Activated effector memory CD4-positive, alpha-beta T cell treated with Interleukin-2 at 50 U/mL for 16 hours (primary cell): Measurements from ENCODE around the gene TNFAIP3.
"Not testable (repeated sequence)": the region's sequence is repeated elsewhere in the genome, so short reads cannot be mapped to it uniquely, and the experiment has no call there.

ENCODE experiments used
- DNase-seq: peaks from one replicate; pipeline ENCODE4 v3.0.0-alpha.2; 2020

The TNFAIP3 gene

GRCh38 chr6:137866914-137867684 is at the start of gene TNFAIP3:
Gene TNFAIP3 (plus strand): TSS chr6:137867259. CDS start chr6:137871228, 3,969 bp downstream.
- peak; percentile 91 for DNase-seq

- DNase-seq, result no peak
Measured at GRCh38 chr6:137818440-137818839, 48.6 kb upstream of the TNFAIP3 start.

GRCh38 chr6:137819740-137820139 is 47.3 kb upstream of the TNFAIP3 start:
- no peak for DNase-seq

- no peak for DNase-seq
Measured at GRCh38 chr6:137820425-137820824, 46.6 kb upstream of the TNFAIP3 start.

DNA sequence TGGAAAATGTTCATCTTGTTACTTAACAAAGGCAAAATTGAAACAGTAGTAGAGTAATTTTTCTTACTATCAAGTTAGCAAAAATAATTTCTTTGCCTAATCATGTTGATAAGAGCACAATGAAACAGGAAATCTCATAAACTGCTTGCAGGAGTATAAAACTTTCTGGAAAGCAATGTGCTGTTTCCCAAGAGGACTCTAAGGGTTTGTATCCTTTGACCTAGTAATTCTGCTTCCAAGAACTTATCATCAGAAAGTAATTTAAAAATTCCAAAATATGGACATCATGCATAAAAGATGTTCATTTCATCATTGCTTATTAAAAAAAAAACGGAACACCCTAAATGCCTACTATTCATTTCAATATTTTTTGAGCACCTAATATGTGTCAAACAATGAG is 46.1 kb upstream of the TNFAIP3 start:
- DNase-seq, result no peak

- DNase-seq, result no peak
Measured at GRCh38 chr6:137821491-137821890, 45.6 kb upstream of the TNFAIP3 start.

GRCh38 chr6:137823826-137824555 is 43.1 kb upstream of the TNFAIP3 start:
- DNase-seq, result peak; percentile 61

- DNase-seq, result no peak
Measured at GRCh38 chr6:137824556-137824879, 42.5 kb upstream of the TNFAIP3 start.

- no peak for DNase-seq
Measured at GRCh38 chr6:137824896-137825295, 42.2 kb upstream of the TNFAIP3 start.

GRCh38 chr6:137827411-137827940 is 39.6 kb upstream of the TNFAIP3 start:
- DNase-seq, result no peak

DNA sequence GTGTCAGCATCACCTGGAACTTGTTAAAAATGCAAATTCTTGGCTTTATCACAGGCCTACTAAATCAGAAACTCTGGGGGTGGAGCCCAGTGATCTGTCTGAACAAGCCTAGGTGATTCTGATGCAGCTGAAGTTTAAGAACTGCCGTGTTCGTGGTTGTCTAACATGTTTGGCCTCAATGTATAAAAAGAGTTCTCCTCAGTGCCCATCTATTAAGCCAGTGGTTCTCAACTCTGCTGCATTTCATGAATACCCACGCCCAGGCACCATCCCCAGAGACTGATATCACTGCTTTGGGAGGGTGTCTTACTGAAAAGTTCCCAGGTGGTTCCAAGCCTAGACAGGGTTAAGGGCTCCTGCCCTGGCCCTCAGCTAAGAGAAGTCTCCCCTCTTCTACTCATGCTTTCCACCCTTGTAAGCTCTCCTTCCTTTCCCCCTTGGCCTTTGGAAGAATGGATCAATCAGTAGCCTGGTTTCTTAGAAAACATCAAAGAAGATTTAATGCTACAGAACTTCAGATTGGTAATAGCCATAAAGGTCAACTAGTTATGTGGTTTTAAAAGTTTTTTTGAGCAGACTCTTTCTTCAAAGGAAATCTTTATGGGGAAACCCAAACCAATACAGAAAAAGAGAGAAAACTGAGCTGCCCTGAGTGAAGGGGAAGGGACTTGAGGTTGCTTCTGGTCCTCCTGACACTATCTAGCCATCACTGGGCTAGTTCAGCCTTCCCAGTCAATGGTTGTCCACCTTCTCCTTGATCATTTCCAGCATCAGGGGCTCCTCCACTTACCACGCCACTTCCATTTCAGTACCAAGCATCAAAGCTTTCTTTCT is 38.9 kb upstream of the TNFAIP3 start:
- no peak for DNase-seq

DNA sequence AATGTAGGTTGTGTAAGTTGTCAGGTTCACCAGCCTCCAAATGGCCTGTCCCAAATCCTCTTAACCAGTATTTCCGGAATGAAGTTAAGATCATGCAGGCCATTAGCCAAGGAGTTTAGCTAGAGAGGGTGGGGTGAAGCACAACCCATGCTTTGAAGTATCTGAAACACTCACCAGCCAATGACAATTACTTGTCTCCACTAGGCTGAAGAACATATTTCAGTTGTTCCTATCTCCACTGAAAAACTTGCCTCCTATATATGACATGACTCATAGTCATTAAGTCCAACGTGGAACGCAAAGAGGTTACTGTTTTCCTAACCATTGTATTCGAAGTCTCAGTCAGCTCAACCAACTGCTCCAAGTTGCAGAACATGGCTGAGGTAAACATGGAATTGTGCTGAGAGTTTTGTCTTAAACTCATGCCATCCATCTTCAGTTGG is 37.4 kb upstream of the TNFAIP3 start:
- no peak for DNase-seq

DNA sequence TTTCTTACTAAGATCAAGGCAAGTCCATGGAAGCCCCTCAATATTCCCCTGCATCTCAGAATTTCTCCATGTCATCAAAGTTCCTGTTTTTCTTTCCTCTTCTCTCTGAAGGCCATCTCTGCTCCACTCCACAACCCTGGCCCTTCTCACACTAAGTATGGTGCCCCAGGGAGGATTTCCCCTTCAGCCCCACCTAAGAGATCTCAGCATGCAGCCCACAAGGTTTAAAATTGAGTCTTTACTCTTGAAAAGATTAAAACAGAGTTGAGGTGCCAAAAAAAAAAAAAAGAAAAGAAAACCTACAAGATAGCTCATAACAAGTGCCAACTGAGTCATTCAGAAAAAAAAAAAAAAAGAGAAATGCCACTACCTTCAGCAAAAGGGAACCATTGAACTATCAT is 36.5 kb upstream of the TNFAIP3 start:
- DNase-seq, result no peak

GRCh38 chr6:137832110-137832509 is 34.9 kb upstream of the TNFAIP3 start:
- DNase-seq, result no peak

DNA sequence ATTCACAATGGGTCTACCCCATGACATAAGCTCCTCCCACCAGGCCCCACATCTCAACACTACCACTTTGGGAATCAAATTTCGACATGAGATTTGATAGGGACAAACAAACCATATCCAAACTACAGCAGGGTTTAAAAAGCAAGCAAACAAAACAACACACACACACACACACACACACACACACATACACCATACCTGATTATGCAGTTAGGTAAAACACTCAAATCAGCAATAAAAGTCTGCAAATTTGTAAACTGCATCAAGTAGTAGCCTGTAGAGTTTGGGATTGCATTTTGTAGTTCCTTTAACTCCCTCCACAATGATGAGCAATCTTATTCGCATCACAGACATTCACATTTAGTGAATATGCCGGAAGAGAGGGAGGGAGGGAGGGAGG is 32.6 kb upstream of the TNFAIP3 start:
- no peak for DNase-seq

- DNase-seq, result no peak
Measured at GRCh38 chr6:137836788-137837187, 30.3 kb upstream of the TNFAIP3 start.

DNA sequence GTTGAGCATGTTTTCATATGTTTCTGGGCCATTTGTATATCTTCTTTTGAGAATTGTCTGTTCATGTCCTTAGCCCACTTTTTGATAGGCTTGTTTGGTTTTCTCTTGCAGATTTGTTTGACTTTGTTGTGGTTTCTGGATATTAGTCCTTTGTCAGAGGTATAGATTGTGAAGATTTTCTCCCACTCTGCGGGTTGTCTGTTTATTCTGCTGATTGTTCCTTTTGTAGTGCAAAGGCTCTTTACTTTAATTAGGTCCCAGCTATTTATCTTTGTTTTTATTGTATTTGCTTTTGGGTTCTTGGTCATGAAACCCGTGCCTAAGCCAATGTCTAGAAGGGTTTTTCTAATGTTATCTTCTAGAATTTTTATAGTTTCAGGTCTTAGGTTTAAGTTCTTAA is 29.0 kb upstream of the TNFAIP3 start:
- not testable (repeated sequence) for DNase-seq

DNA sequence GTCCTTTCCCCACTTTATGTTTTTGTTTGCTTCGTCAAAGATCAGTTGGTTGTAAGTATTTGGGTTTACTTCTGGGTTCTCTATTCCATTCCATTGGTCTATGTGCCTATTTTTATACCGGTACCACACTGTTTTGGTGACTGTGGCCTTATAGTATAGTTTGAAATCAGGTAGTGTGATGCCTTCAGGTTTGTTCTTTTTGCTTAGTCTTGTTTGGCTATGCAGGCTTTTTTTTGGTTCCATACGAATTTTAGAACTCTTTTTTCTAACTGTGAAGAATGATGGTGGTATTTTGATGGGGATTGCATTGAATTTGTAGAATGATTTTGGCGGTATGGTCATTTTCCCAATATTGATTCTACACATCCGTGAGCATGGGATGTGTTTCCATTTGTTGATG is 28.5 kb upstream of the TNFAIP3 start:
- DNase-seq, result not testable (repeated sequence)

DNA sequence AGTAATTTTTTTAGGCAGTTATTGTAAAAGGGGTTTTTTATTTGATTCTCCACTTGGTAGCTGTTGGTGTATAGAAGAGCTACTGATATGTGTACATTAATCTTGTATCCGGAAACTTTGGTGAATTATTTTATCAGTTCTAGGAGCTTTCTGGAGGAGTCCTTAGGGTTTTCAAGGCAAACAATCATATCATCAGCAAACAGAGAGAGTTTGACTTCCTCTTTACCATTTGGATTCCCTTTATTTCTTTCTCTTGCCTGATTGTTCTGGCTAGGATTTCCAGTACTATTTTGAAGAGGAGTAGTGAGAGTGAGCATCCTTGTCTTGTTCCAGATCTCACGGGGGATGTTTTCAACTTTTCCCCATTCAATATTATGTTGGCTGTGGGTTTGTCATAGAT is 28.0 kb upstream of the TNFAIP3 start:
- DNase-seq, result no peak

DNA sequence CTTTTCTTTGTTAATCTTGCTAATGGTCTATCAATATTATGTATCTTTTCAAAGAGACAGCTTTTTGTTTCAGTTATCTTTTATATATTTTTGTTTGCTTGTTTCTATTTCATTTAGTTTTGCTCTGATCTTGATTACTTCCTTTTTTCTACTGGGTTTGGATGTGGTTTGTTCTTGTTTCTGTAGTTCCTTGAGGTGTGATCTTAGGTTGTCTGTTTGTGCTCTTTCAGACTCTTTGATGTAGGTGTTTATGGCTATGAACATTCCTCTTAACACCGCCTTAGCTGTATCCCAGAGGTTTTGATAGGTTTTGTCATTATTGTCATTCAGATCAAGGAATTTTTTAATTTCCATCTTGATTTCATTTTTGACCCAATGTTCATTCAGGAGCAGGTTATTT is 26.8 kb upstream of the TNFAIP3 start:
- DNase-seq, result no peak

GRCh38 chr6:137843211-137843610 is 23.8 kb upstream of the TNFAIP3 start:
- no peak for DNase-seq

DNA sequence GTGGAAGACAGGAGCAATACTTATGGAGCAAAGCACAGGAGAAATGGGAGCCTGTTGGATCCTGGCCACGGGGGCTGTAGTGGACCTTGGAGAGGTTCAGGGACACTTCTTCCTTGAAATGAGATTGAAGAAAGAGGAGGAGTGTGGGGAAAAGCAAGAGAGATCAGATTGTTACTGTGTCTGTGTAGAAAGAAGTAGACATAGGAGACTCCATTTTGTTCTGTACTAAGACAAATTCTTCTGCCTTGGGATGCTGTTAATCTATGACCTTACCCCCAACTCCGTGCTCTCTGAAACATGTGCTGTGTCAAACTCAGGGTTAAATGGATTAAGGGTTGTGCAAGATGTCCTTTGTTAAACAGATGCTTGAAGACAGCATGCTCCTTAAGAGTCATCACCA is 22.7 kb upstream of the TNFAIP3 start:
- DNase-seq, result not testable (repeated sequence)

GRCh38 chr6:137844773-137845172 is 22.3 kb upstream of the TNFAIP3 start:
- DNase-seq, result not testable (repeated sequence)
